ENCODE measurements around the gene RDX. TPM values are rescaled to one million over a fixed set of nuclear protein-coding genes. Genes with fewer than 3 reads are reported as not detected.

Gene RDX
- total RNA-seq, 2 experiments from 2014 or later = 11.4 to 14.2 TPM

GRCh38 chr11:110141812-110142211 is 154.6 kb downstream of the RDX start:
- Mint-ChIP-seq H3K27me3 (peaks cover 13% of the 10 kb centered on the region), H3K27ac (no peak overlapping the region), H3K9me3 (no peaks in the 10 kb centered on the region), H3K36me3 (ENCODE audit: low read depth) (no peaks in the 10 kb centered on the region), H3K4me1 (ENCODE audit: low read depth) (no peaks in the 10 kb centered on the region), H3K4me3 (no peak overlapping the region)
- no peak for TF ChIP-seq CTCF (IDR thresholded peaks at IDR 0.05)
- Histone ChIP-seq H3K9me3 (ENCODE audit: control insufficient read depth in 1 of 2, insufficient read depth in 1 of 2, low read length in 2 of 2) (no peaks in the 10 kb centered on the region), H3K27ac (ENCODE audit: low read depth in 1 of 2, low read length in 2 of 2) (no peak overlapping the region), H3K4me3 (ENCODE audit: low read length) (no peak overlapping the region), H3K4me1 (ENCODE audit: insufficient read depth, low read length) (no peaks in the 10 kb centered on the region), H3K36me3 (ENCODE audit: insufficient read depth, low read length) (no peaks in the 10 kb centered on the region), H3K27me3 (ENCODE audit: control insufficient read depth in 1 of 2, insufficient read depth in 2 of 2, low read length in 2 of 2) (peaks cover 0 to 10% of the 10 kb centered on the region in 2 experiments)
- ATAC-seq (ENCODE audit: poor library complexity) (no peak), DNase-seq (no peak)
- intact Hi-C loops (cut with DNase I, micrococcal nuclease) = no loop called here
- ChIA-PET POLR2A (interaction anchor here (0.6 kb wide), 1 partner anchor 18 kb away, joined by 3 read pairs; no protein-coding TSS in a partner anchor), CTCF (no interaction called here)

- no peak for TF ChIP-seq CTCF (IDR thresholded peaks at IDR 0.05)
- H3K9me3 ChIP-seq (ENCODE audit: control insufficient read depth in 1 of 2, insufficient read depth in 1 of 2, low read length in 2 of 2) = no peaks in the 10 kb centered on the region
- H3K27ac ChIP-seq (ENCODE audit: low read depth in 1 of 2, low read length in 2 of 2) = no peak overlapping the region
- ChIA-PET POLR2A (no interaction called here), CTCF (no interaction called here)
- H3K36me3 Mint-ChIP-seq (ENCODE audit: low read depth) = no peaks in the 10 kb centered on the region
- H3K36me3 ChIP-seq (ENCODE audit: insufficient read depth, low read length) = no peaks in the 10 kb centered on the region
- no peak overlapping the region for H3K4me3 Mint-ChIP-seq
- H3K4me1 ChIP-seq (ENCODE audit: insufficient read depth, low read length) = no peaks in the 10 kb centered on the region
- H3K27ac Mint-ChIP-seq = no peak overlapping the region
- no peaks in the 10 kb centered on the region for H3K9me3 Mint-ChIP-seq
- DNase-seq (no peak), ATAC-seq (ENCODE audit: poor library complexity) (no peak)
- H3K27me3 ChIP-seq (ENCODE audit: control insufficient read depth in 1 of 2, insufficient read depth in 2 of 2, low read length in 2 of 2) = peaks cover 0 to 6% of the 10 kb centered on the region in 2 experiments
- H3K4me3 ChIP-seq (ENCODE audit: low read length) = no peak overlapping the region
- H3K4me1 Mint-ChIP-seq (ENCODE audit: low read depth) = no peaks in the 10 kb centered on the region
- peaks cover 14% of the 10 kb centered on the region for H3K27me3 Mint-ChIP-seq
- intact Hi-C loops (cut with DNase I, micrococcal nuclease) = no loop called here
Measured at GRCh38 chr11:110134110-110134509, 162.3 kb downstream of the RDX start.

- H3K4me3 ChIP-seq (ENCODE audit: low read length) = no peak overlapping the region
- no peaks in the 10 kb centered on the region for H3K9me3 ChIP-seq (ENCODE audit: control insufficient read depth in 1 of 2, insufficient read depth in 1 of 2, low read length in 2 of 2)
- no peaks in the 10 kb centered on the region for H3K9me3 Mint-ChIP-seq
- H3K27ac Mint-ChIP-seq = no peak overlapping the region
- CTCF ChIA-PET = no interaction called here
- peaks cover 14% of the 10 kb centered on the region for H3K27me3 Mint-ChIP-seq
- POLR2A ChIA-PET = no interaction called here
- H3K36me3 Mint-ChIP-seq (ENCODE audit: low read depth) = no peaks in the 10 kb centered on the region
- intact Hi-C loops (cut with DNase I, micrococcal nuclease) = no loop called here
- H3K27ac ChIP-seq (ENCODE audit: low read depth in 1 of 2, low read length in 2 of 2) = no peak overlapping the region
- no peak for TF ChIP-seq CTCF (IDR thresholded peaks at IDR 0.05)
- DNase-seq (no peak), ATAC-seq (ENCODE audit: poor library complexity) (no peak)
- peaks cover 0 to 6% of the 10 kb centered on the region in 2 experiments for H3K27me3 ChIP-seq (ENCODE audit: control insufficient read depth in 1 of 2, insufficient read depth in 2 of 2, low read length in 2 of 2)
- H3K4me1 Mint-ChIP-seq (ENCODE audit: low read depth) = no peaks in the 10 kb centered on the region
- no peaks in the 10 kb centered on the region for H3K4me1 ChIP-seq (ENCODE audit: insufficient read depth, low read length)
- no peak overlapping the region for H3K4me3 Mint-ChIP-seq
- H3K36me3 ChIP-seq (ENCODE audit: insufficient read depth, low read length) = no peaks in the 10 kb centered on the region
Measured at GRCh38 chr11:110133160-110133559, 163.3 kb downstream of the RDX start.

All from CD4-positive, alpha-beta T cell (primary cell).